NB4 (cell line): ENCODE measurements around the gene GRID1.

Experiments used
- CTCF ChIP-seq: IDR thresholded peaks from one replicate; pipeline ENCODE4 v1.5.1; 2012; ENCODE audit warnings: low read depth, low read length
- POLR2A ChIP-seq: IDR thresholded peaks from 2 replicates; pipeline ENCODE4 v1.6.1; 2011; ENCODE audit warnings: mild to moderate bottlenecking; ENCODE audit not compliant: insufficient read length; ENCODE audit errors: extremely low read depth
- TF ChIP-seq, protein P1 (sequence below): IDR thresholded peaks from 2 replicates; pipeline ENCODE4 v1.6.1; 2011; ENCODE audit warnings: low read depth, low read length

DNA sequence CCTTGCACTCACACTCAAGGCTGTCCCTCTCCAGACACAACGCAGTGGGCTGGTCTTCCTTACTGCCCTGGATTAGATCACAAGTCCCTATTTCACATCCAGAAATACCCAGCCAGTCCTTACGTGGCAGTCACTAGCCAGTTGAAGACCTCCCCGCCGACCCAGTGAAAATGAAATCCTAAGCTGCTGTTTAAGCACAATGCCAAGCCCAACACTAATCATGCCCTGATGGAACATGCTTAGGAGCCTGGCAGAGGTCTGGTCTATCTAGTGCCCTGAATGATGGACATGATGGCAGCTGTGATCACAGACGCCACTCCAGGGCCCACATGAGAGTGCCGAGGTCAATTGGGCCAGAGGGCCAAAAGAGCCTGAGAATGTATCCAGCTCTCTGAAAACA, 389.0 kb downstream of the GRID1 start:
- TF ChIP-seq CTCF (no peak), POLR2A (no peak)
- TF ChIP-seq, protein P1, sequence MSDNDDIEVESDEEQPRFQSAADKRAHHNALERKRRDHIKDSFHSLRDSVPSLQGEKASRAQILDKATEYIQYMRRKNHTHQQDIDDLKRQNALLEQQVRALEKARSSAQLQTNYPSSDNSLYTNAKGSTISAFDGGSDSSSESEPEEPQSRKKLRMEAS: no peak
